HepG2 (cell line): ENCODE measurements around the gene SIM1. TPM values are rescaled to one million over a fixed set of nuclear protein-coding genes. Genes with fewer than 3 reads are reported as not detected.

Experiments
- ATAC-seq: fragments of 200-7000 bp; cut with Tn5 transposase; 3 replicates; pipeline ENCODE4 v1.9.1; 2020; ENCODE audit warnings: mild to moderate bottlenecking, moderate library complexity
- BruUV-seq: library from RNA; stranded (reverse); fragments of 400-500 nt; replicated peaks from 2 replicates; lab custom pipeline; 2021; lab: Mats Ljungman, UMichigan
- CTCF ChIA-PET: fragments of 300-600 bp; formaldehyde crosslinking; extraction: SDS; loops from one replicate; lab custom pipeline; 2021; ENCODE audit warnings: low total read pairs, inconsistent platforms, low intra/inter-chr PET ratio; lab: Yijun Ruan, JAX
- POLR2A ChIA-PET: fragments of 350-600 bp; sonication (Branson Sonifier 250); formaldehyde crosslinking; loops from one replicate; lab custom pipeline; 2020; ENCODE audit warnings: antibody characterized with exemption, inconsistent platforms; lab: Yijun Ruan, JAX
- DNase-seq: peaks from one replicate; pipeline ENCODE4 v3.0.0-alpha.2; 2015; ENCODE audit warnings: low spot score
- FAIRE-seq: peaks from 3 replicates; lab custom pipeline; 2011; peaks lifted over from hg19 to GRCh38; lab: Jason Lieb, UNC
- H2AFZ ChIP-seq: one replicate; pipeline ENCODE4 v1.6.1; 2011; ENCODE audit warnings: low read length, inconsistent platforms
- H3K27ac ChIP-seq: fragments of 300-600 bp; 3 replicates; pipeline ENCODE4 v1.8.0; 2011; ENCODE audit warnings: mixed run types, mild to moderate bottlenecking, mixed read lengths, low read length, inconsistent platforms; ENCODE audit not compliant: insufficient read depth; ENCODE audit errors: extremely low read length
- H3K27me3 ChIP-seq, 2 experiments: fragments of 200-600 bp in 1 of 2; 2 replicates in 1 of 2; 3 replicates in 1 of 2; pipeline versions ENCODE4 v1.6.0 to v1.8.0; 2011; ENCODE audit warnings: low read length in 2 of 2, mild to moderate bottlenecking in 2 of 2, moderate library complexity in 2 of 2, inconsistent platforms in 1 of 2; ENCODE audit not compliant: insufficient read depth in 2 of 2, control insufficient read depth in 1 of 2
- H3K36me3 ChIP-seq, 2 experiments: fragments of 200-600 bp in 1 of 2; replicated peaks in 1 of 2; 2 replicates in 1 of 2; 3 replicates in 1 of 2; pipeline versions ENCODE4 v1.5.1 to v1.8.0; 2011; ENCODE audit warnings: low read length in 2 of 2, inconsistent platforms in 1 of 2; ENCODE audit not compliant: insufficient read depth in 2 of 2, control insufficient read depth in 1 of 2
- H3K4me1 ChIP-seq: 2 replicates; pipeline ENCODE4 v1.5.1; 2012; ENCODE audit warnings: low read length, inconsistent platforms; ENCODE audit not compliant: insufficient read depth
- H3K4me2 ChIP-seq: 2 replicates; pipeline ENCODE4 v1.6.0; 2011; ENCODE audit warnings: low read depth, low read length, inconsistent platforms
- H3K4me3 ChIP-seq, 3 experiments: fragments of 200-600 bp in 1 of 3; sonication (generic), shearing (Covaris generic) in 1 of 3; replicated peaks in 1 of 3; 2 replicates each; pipeline ENCODE4 v1.5.1; 2011 to 2016; ENCODE audit warnings: low read length in 3 of 3, inconsistent platforms in 2 of 3, low read depth in 2 of 3, mild to moderate bottlenecking in 2 of 3, control low read depth in 1 of 3, mixed read lengths in 1 of 3; ENCODE audit not compliant: insufficient read depth in 1 of 3
- H3K79me2 ChIP-seq: one replicate; pipeline ENCODE4 v1.6.1; 2011; ENCODE audit warnings: low read length, inconsistent platforms; ENCODE audit not compliant: insufficient read depth
- H3K9ac ChIP-seq: 2 replicates; pipeline ENCODE4 v1.6.0; 2011; ENCODE audit warnings: mild to moderate bottlenecking, low read depth, low read length, inconsistent platforms; ENCODE audit not compliant: insufficient read depth
- H3K9me3 ChIP-seq: 2 replicates; pipeline ENCODE4 v1.5.1; 2012; ENCODE audit warnings: mild to moderate bottlenecking, low read length
- H4K20me1 ChIP-seq: 2 replicates; pipeline ENCODE4 v1.6.0; 2011; ENCODE audit warnings: inconsistent platforms, mild to moderate bottlenecking, low read length, moderate library complexity; ENCODE audit not compliant: insufficient read depth
- ARID2 ChIP-seq: sonication (generic); formaldehyde crosslinking; IDR thresholded peaks from 2 replicates; pipeline ENCODE4 v1.8.1; 2022; ENCODE audit warnings: mild to moderate bottlenecking, missing genetic modification reagents, borderline replicate concordance
- EZH2 ChIP-seq: conservative IDR thresholded peaks from 2 replicates; pipeline ENCODE4 v1.6.1; 2012; ENCODE audit warnings: mild to moderate bottlenecking, low read depth, low read length, moderate library complexity
- MYC ChIP-seq: sonication (generic); formaldehyde crosslinking; IDR thresholded peaks from 2 replicates; pipeline ENCODE4 v1.9.0; 2021; ENCODE audit warnings: missing genetic modification reagents, borderline replicate concordance
- ZSCAN25 ChIP-seq: sonication (generic); formaldehyde crosslinking; IDR thresholded peaks from 2 replicates; pipeline ENCODE4 v1.8.0; 2022; ENCODE audit warnings: mild to moderate bottlenecking, missing genetic modification reagents
- WGBS: methylation state at CpG from one replicate; pipeline ENCODE4 v1.1.6; 2017; ENCODE audit warnings: low lambda C conversion rate; 5-methylcytosine and 5-hydroxymethylcytosine counted together
- in situ Hi-C: cut with HindIII; loops from 2 replicates; pipeline ENCODE4 v1.10.0; 2017; ENCODE audit warnings: low pct_unique_long_range_greater_than_20kb; ENCODE audit not compliant: extremely low pct_ligation_motif_present
- intact Hi-C: fragments of 100-400 bp; cut with micrococcal nuclease; formaldehyde crosslinking; loops from one replicate; pipeline ENCODE4 v1.10.0; 2022; ENCODE audit not compliant: unreplicated experiment
- polyA plus RNA-seq, 8 experiments: library from polyadenylated mRNA; depleted of rRNA in 3 of 8; stranded (reverse) in 7 of 8; unstranded in 1 of 8; fragments of >200 nt; fragmentation: Illumina TruSeq in 4 of 8; extraction: Trizol in 4 of 8; gene quantifications; 2 replicates each; pipeline versions ENCODE4 v1.2.1 to v1.2.3, GENCODE V29; 2011 to 2016; ENCODE audit warnings: low read depth in 4 of 8, missing spikeins in 1 of 8, mixed read lengths in 1 of 8; ENCODE audit not compliant: insufficient read depth in 1 of 8
- total RNA-seq, 5 experiments: library from RNA; depleted of rRNA; stranded (reverse); fragments of >200 nt; fragmentation: Illumina TruSeq; extraction: Trizol; gene quantifications; 2 replicates each; pipeline ENCODE4 v1.2.3, GENCODE V29; 2016; ENCODE audit warnings: low read depth in 1 of 5

Gene SIM1
- total and polyA plus RNA-seq, 2 of the 13 experiments (the other 11 are each of a cell fraction or from before 2014, with no cell fraction given): not detected

DNA sequence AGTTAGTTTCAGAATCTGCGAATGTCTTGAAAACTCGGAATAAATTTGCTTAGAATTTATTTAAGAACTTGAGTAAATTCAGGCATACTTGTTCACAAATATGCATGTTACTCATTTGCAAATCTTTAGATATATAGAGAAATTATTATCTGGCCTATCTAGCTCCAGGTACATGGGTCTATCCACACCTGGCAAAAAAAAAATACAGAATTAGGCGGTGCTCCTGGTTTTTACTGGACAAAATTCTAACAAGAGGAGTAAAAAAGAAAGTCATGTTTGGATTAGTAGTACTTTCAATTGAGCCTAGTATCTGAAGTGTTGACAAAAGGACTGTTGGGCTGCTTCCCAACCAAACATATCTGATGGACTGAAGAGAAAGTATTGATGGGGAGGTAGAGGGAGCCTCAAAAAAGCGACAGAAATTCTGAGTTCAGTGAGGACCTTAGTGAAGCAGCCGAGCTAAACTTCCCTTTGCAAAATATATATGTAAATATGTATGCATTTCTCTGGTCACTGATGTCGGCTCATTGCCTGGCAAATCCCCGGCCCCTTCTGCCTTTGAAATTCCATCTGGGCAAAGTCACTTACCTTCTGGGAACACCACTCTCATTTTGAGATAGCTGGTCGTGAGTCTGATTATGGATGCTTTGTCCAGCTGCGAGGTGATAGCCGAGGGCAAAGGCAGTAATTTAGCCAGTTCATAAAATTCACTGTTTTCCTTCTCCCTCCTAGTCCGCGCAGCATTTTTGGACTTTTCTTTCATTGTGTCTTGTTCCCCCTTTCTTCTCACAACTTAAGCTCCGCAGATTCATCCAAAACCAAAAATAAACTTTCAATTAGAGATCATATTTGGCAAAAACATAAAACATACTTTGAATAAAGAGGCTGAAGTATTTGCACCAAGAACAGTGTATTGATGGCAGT, 1.8 kb downstream of the SIM1 start:
- Histone ChIP-seq H3K9me3 (no peaks in the 10 kb centered on the region), H2AFZ (no peak overlapping the region), H3K27me3 (peaks cover 6 to 54% of the 10 kb centered on the region in 2 experiments), H3K4me2 (no peak overlapping the region), H3K36me3 (no peaks in the 10 kb centered on the region), H3K27ac (no peak overlapping the region), H3K9ac (no peak overlapping the region), H3K4me3 (no peak overlapping the region), H4K20me1 (no peaks in the 10 kb centered on the region), H3K79me2 (no peaks in the 10 kb centered on the region), H3K4me1 (peaks cover 14% of the 10 kb centered on the region; the same call in 1 of the 2 replicates)
- no peak for ATAC-seq
- 28% methylated on average over 13 of the region's 13 CpGs for WGBS
- no peak for TF ChIP-seq MYC (CRISPR knock-in tag)
- no peak for TF ChIP-seq ZSCAN25 (CRISPR knock-in tag)
- in situ Hi-C loops: no loop called here
- CTCF ChIA-PET: no interaction called here
- FAIRE-seq: no peak
- intact Hi-C loops: no loop called here
- POLR2A ChIA-PET: no interaction called here
- BruUV-seq: no TSS peak
- no peak for DNase-seq

DNA sequence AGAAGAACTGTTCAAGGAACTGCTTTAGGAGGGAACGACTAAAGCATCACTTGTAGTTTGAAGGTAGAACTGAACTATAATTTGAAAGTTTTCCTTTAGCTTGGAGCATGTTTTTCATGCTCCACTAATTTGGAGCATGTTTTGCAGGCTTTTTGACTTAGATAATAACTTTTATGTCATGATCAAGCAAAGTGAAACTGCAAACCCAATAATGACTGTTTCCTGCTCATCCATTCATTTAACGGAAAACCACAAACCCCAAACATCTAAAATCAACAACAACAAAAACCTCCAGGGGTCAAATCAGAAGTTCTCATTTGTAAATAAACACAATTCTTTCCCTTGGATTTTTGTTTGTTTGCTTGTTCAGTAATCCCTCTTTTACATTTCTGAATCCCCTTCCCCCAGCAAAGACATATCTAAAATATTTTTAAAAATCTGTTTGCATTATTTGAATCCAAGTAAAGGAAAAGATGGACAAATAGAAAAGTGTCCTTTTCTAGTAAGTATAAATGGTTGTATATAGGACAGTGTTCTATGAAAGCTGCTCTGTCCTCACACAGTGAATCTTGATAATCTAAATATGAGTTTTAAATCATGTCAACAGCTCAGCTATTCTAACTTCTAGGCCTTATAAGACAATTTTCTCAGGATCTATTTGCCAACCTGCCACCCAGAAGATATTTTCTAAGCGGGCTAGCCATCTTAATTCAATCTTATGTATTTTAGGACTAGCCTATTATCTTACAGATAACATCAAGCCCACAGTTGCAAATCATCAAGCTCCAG, 2.6 kb downstream of the SIM1 start:
- Histone ChIP-seq H3K9me3 (no peaks in the 10 kb centered on the region), H3K4me3 (no peak overlapping the region), H3K4me2 (no peak overlapping the region), H4K20me1 (no peaks in the 10 kb centered on the region), H3K4me1 (peaks cover 9% of the 10 kb centered on the region; the same call in 1 of the 2 replicates), H3K36me3 (no peaks in the 10 kb centered on the region), H3K27ac (no peak overlapping the region), H2AFZ (no peak overlapping the region), H3K79me2 (no peaks in the 10 kb centered on the region), H3K27me3 (peaks cover 9 to 50% of the 10 kb centered on the region in 2 experiments), H3K9ac (no peak overlapping the region)
- CTCF ChIA-PET: no interaction called here
- TF ChIP-seq EZH2 (0 out of 2 replicates have a peak, but pooled peaks have one; percentile 31), ARID2 (CRISPR knock-in tag) (no peak)
- WGBS: 3% methylated on average over 3 of the region's 3 CpGs
- no TSS peak for BruUV-seq
- intact Hi-C loops (no loop called here), in situ Hi-C loops (no loop called here)
- FAIRE-seq: no peak
- POLR2A ChIA-PET: no interaction called here
- ATAC-seq: no peak
- DNase-seq: no peak
